ENCODE data around the gene CLDN3.

GRCh38 chr7:73742753-73743641 lies 27.1 kb downstream of the CLDN3 start:
- TF ChIP-seq CTCF (IDR thresholded peaks at IDR 0.05 in 8 of 11, conservative IDR thresholded peaks at IDR 0.05 in 3 of 11): no peak
- TF ChIP-seq POLR2AphosphoS5 (IDR thresholded peaks at IDR 0.05): peak in 1 of 3 donors; percentile 60
- TF ChIP-seq POLR2A (IDR thresholded peaks at IDR 0.05): no peak

Measured in spleen (tissue), 7 donors.